NCI-H2227 (cell line): ENCODE results near the gene TRIP12.
"Not testable (repeated sequence)": the region's sequence is repeated elsewhere in the genome, so short reads cannot be mapped to it uniquely, and the experiment has no call there.

ENCODE experiments used
- DNase-seq: peaks from one replicate; lab custom pipeline; 2025; ENCODE audit not compliant: unreplicated experiment; lab: John Stamatoyannopoulos, UW

TRIP12 gene

GRCh38 chr2:229725716-229726574 is 195.9 kb downstream of the TRIP12 start:
- no peak for DNase-seq

- not testable (repeated sequence) for DNase-seq
Measured at GRCh38 chr2:229723192-229723591, 198.6 kb downstream of the TRIP12 start.

- DNase-seq, result no peak
Measured at GRCh38 chr2:229719926-229720647, 201.7 kb downstream of the TRIP12 start.

- DNase-seq, result no peak
Measured at GRCh38 chr2:229718057-229718456, 203.8 kb downstream of the TRIP12 start.

- DNase-seq, result peak; percentile 50
Measured at GRCh38 chr2:229715895-229716507, 205.8 kb downstream of the TRIP12 start.

GRCh38 chr2:229714736-229715541 is 206.9 kb downstream of the TRIP12 start:
- DNase-seq, result peak; percentile 40

GRCh38 chr2:229714080-229714735 is 207.6 kb downstream of the TRIP12 start, which contains the start of gene DNER:
Gene DNER (minus strand): TSS chr2:229714555. CDS start chr2:229714423, 132 bp downstream.
- DNase-seq, result peak; percentile 64
